Parietal lobe (tissue), 2 donors: ENCODE results near the gene INPP5D. TPM values are rescaled to one million over a fixed set of nuclear protein-coding genes. Genes with fewer than 3 reads are reported as not detected.

Source experiments
- small RNA-seq: library from RNA; depleted of rRNA; stranded (forward); fragments of <200 nt; gene quantifications from one replicate; pipeline ENCODE3, GENCODE V24; 2014; ENCODE audit warnings: low replicate concordance
- total RNA-seq: library from RNA; depleted of rRNA; stranded (reverse); fragments of >200 nt; gene quantifications from one replicate; pipeline ENCODE4 v1.2.3, GENCODE V29; 2014

Gene INPP5D
- 8.5 TPM for total RNA-seq

GRCh38 chr2:233059797-233060500, at the start of gene INPP5D:
TSS of gene INPP5D (plus strand) at chr2:233060342. CDS start at chr2:233060479, 137 bp downstream.

DNA sequence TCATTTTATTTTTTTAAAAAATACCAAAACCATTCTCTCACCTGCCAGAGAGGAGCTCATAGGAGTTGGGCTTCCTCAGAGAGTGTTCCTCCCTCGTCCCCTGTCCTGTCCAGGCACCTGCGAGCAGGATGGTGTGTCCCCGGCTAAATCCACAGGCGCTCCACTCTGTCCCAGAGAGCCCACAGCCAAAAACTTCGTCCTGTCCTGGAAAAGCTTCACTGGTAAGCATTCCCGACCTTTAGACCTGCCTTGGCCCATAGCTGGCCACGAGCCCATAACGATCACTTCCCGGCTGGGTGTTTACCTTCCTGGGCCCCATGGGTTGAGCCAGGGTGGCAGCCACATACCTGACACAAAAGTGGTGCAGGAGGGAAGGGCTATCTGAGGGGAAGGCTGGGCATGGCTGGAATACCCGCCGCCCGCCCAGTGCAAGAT, 47.1 kb upstream of the INPP5D start, which contains the start of gene NGEF:
NGEF (minus strand) TSS at position 230 of the 435 bp plus-strand sequence. CDS start 38,366 bp downstream, outside the sequence.

GRCh38 chr2:233032551-233033320, 27.4 kb upstream of the INPP5D start, which contains the start of gene NEU2:
TSS of gene NEU2 (plus strand) at chr2:233032672. CDS start at chr2:233032672, 0 bp downstream.

DNA sequence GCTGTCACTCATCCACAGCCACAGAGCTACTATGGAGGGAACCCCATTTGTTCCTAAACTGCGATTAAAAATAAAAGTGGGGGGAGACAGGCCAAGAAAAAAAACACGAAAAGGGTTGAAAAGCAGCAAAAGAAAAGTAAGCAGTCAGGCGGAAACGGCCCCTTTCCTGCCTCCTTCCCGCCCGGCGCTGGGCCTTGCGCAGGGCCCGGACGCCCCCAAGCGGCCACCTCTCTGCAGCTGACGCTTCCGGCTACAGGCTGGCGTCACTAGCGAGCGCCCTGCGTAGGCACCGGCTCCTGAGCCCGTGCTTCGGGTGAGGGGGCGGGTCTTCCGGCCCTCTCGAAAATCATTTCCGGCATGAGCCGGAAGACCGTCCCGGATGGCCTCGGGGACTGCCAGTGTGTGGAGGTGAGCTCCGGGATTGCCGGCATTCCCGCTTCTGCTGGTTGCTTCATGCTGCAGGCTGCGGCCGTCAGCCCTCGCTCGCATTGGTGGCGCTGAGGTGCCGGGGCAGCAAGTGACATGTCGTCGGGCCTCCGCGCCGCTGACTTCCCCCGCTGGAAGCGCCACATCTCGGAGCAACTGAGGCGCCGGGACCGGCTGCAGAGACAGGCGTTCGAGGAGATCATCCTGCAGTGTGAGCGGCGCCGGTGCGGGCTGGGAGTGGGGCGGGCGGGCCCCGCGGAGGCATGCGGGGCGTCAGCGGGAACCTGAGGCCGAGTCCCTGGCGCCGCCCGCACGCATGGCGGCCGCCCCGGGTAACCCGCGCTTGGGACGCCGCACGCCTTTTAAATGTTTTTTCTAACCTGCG, 191.4 kb downstream of the INPP5D start, which contains the start of gene ATG16L1:
ATG16L1 (plus strand) TSS at position 368 of the 811 bp plus-strand sequence; CDS start at position 523, 155 bp downstream.

Small RNA genes within 50 kb of the gene (small RNA-seq; reads per million reads assigned to genes)
- gene RN7SL32P: not detected

Other genes with a start within 250 kb of the INPP5D start
- gene SNORC, start 190.1 kb upstream of the INPP5D start, total RNA-seq: 2.8 TPM
- 33.5 TPM for gene NGEF, start 47.1 kb upstream of the INPP5D start, total RNA-seq
- gene NEU2, start 27.7 kb upstream of the INPP5D start, total RNA-seq: not detected
- 59.5 TPM for gene ATG16L1, start 191.3 kb downstream of the INPP5D start, total RNA-seq
- 0.63 TPM for gene SAG, start 247.5 kb downstream of the INPP5D start, total RNA-seq